Fibroblast of pulmonary artery (primary cell): ENCODE measurements around the gene CSNK1D.

Experiments
- DNase-seq: peaks from one replicate; pipeline ENCODE4 v3.0.0-alpha.2; 2010; ENCODE audit warnings: low read depth
- H3K4me3 ChIP-seq: replicated peaks from 2 replicates; pipeline ENCODE4 v1.5.1; 2011; ENCODE audit warnings: low read depth, mild to moderate bottlenecking, control low read depth, low read length, moderate library complexity
- CTCF ChIP-seq: IDR thresholded peaks from 2 replicates; pipeline ENCODE4 v1.5.1; 2011; ENCODE audit warnings: mild to moderate bottlenecking, control low read depth, low read length, inconsistent platforms; ENCODE audit errors: missing control alignments

Gene CSNK1D

GRCh38 chr17:82201498-82201910 lies 72.0 kb downstream of the CSNK1D start:
- no peak for DNase-seq
- TF ChIP-seq CTCF = no peak

GRCh38 chr17:82200743-82201497 lies 72.6 kb downstream of the CSNK1D start:
- no peak overlapping the region for H3K4me3 ChIP-seq
- no peak for DNase-seq
- no peak for TF ChIP-seq CTCF

More at GRCh38 chr17:82201498-82201910, 72.0 kb downstream of the CSNK1D start:
- H3K4me3 ChIP-seq = no peak overlapping the region

GRCh38 chr17:82200135-82200534 lies 73.4 kb downstream of the CSNK1D start:
- DNase-seq = no peak
- H3K4me3 ChIP-seq = no peak overlapping the region
- no peak for TF ChIP-seq CTCF

- no peak for DNase-seq
- no peak for TF ChIP-seq CTCF
- H3K4me3 ChIP-seq = no peak overlapping the region
These were observed 74.0 kb downstream of the CSNK1D start for GRCh38 chr17:82199496-82199895.

GRCh38 chr17:82198092-82198491 lies 75.4 kb downstream of the CSNK1D start:
- DNase-seq = no peak
- no peak for TF ChIP-seq CTCF

GRCh38 chr17:82195675-82196672 lies 77.5 kb downstream of the CSNK1D start:
- TF ChIP-seq CTCF = no peak
- DNase-seq = no peak
- no peak overlapping the region for H3K4me3 ChIP-seq

More at GRCh38 chr17:82198092-82198491, 75.4 kb downstream of the CSNK1D start:
- no peak overlapping the region for H3K4me3 ChIP-seq
